ENCODE measurements around the gene FAM219A.

The FAM219A gene

GRCh38 chr9:34496149-34496712 is 37.9 kb upstream of the FAM219A start:
- DNase-seq (ENCODE audit: low read depth), result no peak
- TF ChIP-seq, protein P1, sequence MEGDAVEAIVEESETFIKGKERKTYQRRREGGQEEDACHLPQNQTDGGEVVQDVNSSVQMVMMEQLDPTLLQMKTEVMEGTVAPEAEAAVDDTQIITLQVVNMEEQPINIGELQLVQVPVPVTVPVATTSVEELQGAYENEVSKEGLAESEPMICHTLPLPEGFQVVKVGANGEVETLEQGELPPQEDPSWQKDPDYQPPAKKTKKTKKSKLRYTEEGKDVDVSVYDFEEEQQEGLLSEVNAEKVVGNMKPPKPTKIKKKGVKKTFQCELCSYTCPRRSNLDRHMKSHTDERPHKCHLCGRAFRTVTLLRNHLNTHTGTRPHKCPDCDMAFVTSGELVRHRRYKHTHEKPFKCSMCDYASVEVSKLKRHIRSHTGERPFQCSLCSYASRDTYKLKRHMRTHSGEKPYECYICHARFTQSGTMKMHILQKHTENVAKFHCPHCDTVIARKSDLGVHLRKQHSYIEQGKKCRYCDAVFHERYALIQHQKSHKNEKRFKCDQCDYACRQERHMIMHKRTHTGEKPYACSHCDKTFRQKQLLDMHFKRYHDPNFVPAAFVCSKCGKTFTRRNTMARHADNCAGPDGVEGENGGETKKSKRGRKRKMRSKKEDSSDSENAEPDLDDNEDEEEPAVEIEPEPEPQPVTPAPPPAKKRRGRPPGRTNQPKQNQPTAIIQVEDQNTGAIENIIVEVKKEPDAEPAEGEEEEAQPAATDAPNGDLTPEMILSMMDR (conservative IDR thresholded peaks at IDR 0.05; ENCODE audit: low read depth, low read length), result no peak
- H3K4me3 ChIP-seq (ENCODE audit: low read length), result no peak overlapping the region

DNA sequence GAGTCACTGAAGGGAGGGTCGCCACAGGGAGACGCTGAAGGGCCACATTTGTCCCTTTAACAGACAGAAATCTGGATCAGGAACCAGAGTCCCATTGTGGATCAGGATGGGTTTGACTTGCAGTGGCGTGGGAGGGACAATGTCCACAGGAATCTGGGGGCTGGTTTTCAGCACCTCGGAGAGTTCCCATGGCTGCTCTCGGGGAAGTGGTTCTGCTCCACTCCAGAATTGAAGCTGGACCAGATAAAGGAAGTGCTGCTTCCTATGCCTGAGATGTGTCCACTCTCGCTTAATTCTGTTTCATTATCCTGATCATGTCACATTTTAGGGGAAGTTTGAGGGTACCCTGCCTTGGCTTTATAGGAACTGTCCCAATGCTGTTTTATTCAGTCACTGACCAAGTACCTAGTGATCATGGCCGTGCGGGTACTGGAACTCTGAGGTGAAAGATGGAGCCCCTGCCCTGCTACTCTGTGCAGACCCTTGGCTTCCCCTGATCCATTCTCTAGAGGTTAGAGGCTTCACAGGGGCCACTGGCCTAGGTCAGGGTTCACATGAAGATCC is 35.7 kb upstream of the FAM219A start:
- no peak for DNase-seq (ENCODE audit: low read depth)
- TF ChIP-seq, protein P1 (conservative IDR thresholded peaks at IDR 0.05; ENCODE audit: low read depth, low read length), result no peak
- no peak overlapping the region for H3K4me3 ChIP-seq (ENCODE audit: low read length)

DNA sequence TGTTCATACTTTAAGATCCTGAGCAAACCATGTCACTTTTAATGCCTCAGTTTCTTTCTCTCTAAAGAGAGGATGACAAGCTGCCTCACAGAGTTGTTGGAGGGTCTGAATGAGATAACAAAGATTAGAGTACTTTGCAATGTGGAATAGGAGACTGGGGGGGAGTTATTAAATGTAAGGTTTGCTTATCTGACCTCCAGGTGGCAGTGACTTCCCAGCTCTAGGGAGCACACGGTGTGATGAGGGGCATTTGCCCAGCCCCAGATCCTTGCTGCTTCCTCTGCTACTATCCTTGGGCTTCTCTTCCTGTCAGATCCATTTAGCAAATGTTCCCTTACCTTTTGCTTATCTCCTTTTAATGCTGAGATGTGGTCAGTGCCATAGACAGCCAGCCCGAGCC is 33.7 kb upstream of the FAM219A start:
- TF ChIP-seq, protein P1 (conservative IDR thresholded peaks at IDR 0.05; ENCODE audit: low read depth, low read length), result peak; percentile 19
- no peak overlapping the region for H3K4me3 ChIP-seq (ENCODE audit: low read length)
- DNase-seq (ENCODE audit: low read depth), result no peak

- no peak overlapping the region for H3K4me3 ChIP-seq (ENCODE audit: low read length)
- no peak for DNase-seq (ENCODE audit: low read depth)
- TF ChIP-seq, protein P1 (conservative IDR thresholded peaks at IDR 0.05; ENCODE audit: low read depth, low read length), result no peak
Observed at GRCh38 chr9:34491596-34491995, 33.2 kb upstream of the FAM219A start.

DNA sequence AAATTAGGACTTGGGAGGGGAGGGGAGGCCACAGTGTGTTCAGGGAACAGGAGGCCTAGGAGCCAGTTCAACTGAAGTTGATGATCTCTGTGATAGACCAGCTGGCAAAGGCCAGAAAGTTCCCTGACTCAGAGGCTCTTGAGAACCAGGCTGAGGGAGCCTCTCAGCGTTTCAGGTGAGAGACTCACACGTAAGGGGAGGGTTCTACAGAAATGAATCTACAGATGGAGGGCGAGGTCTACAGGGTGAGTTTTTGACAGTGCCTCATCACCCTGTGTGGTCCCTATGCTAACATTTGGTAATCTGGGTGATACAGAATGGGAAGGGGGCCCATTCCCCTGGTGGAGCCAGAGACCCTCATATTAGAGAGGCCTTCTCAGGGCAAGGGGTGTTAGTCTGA is 32.4 kb upstream of the FAM219A start:
- TF ChIP-seq, protein P1 (conservative IDR thresholded peaks at IDR 0.05; ENCODE audit: low read depth, low read length), result no peak

DNA sequence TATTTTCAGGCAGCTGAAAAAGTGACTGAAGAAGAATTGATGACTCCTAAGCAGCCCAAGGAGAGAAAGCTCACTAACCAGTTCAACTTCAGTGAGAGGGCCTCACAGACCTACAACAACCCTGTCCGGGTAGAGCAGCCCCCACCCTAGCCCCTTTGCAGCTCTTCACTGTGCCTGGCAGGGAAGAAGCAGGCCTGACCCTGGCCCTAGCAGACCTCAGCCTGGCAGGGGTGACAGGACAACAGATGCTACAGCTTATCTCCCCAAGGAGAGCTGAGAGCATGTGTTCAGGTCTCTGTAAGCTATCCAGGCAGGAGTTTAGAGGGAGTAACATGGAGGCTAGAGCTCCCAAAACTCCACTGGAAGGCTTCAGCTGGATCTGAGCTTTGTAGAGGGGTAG is 32.0 kb upstream of the FAM219A start:
- DNase-seq (ENCODE audit: low read depth), result no peak
- no peak overlapping the region for H3K4me3 ChIP-seq (ENCODE audit: low read length)
- TF ChIP-seq, protein P1 (conservative IDR thresholded peaks at IDR 0.05; ENCODE audit: low read depth, low read length), result no peak

More for the DNA sequence above, 32.4 kb upstream of the FAM219A start:
- no peak overlapping the region for H3K4me3 ChIP-seq (ENCODE audit: low read length)
- no peak for DNase-seq (ENCODE audit: low read depth)

DNA sequence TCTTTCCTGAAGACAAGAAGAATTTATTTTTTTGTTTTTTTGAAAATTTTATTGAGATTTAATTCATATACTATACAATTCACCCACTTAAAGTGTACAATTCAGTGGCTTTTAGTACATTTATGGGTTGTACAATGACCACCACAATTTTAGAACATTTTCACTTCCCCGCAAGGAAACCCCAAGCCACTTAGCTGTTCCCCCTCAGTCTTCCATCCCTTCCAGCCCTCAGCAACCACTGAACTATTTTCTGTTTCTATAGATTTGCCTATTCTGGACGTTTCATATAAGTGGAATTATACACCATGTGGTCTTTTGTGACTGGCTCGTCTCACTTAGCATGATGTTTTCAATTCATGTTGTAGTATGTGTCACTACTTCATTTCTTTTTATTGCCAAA is 28.2 kb upstream of the FAM219A start:
- TF ChIP-seq, protein P1 (conservative IDR thresholded peaks at IDR 0.05; ENCODE audit: low read depth, low read length), result no peak
- no peak for DNase-seq (ENCODE audit: low read depth)

More for the DNA sequence above, 28.2 kb upstream of the FAM219A start:
- H3K4me3 ChIP-seq (ENCODE audit: low read length), result no peak overlapping the region

All from retinal pigment epithelial cell (primary cell).